K562 (cell line): Measurements from ENCODE around the gene CPE. TPM values are rescaled to one million over a fixed set of nuclear protein-coding genes. Genes with fewer than 3 reads are reported as not detected.
"Not testable (repeated sequence)": the region's sequence is repeated elsewhere in the genome, so short reads cannot be mapped to it uniquely, and the experiment has no call there.

Experiments used
- ATAC-seq: fragments of 200-7000 bp; cut with Tn5 transposase; 3 replicates; pipeline ENCODE4 v1.9.1; 2020; ENCODE audit warnings: moderate library complexity
- BruUV-seq: library from RNA; stranded (reverse); fragments of 400-500 nt; replicated peaks from 2 replicates; lab custom pipeline; 2021; lab: Mats Ljungman, UMichigan
- CTCF ChIA-PET: fragments of 300-600 bp; formaldehyde crosslinking; extraction: SDS; loops from one replicate; lab custom pipeline; 2021; ENCODE audit warnings: low intra/inter-chr PET ratio; lab: Yijun Ruan, JAX
- POLR2A ChIA-PET: fragments of 300-600, 350-650 bp; sonication (Branson Sonifier 250); formaldehyde crosslinking; extraction: SDS; loops from one replicate; lab custom pipeline; 2021; ENCODE audit warnings: antibody characterized with exemption, inconsistent platforms; lab: Yijun Ruan, JAX
- DNase-seq, 4 experiments: peaks; one replicate each; pipeline versions ENCODE4 v3.0.0 to v3.0.0-alpha.2; 2011 to 2018; ENCODE audit warnings: low spot score in 3 of 4, mixed read lengths in 3 of 4; ENCODE audit errors: extremely low read depth in 1 of 4
- FAIRE-seq: peaks from 2 replicates; lab custom pipeline; 2011; peaks lifted over from hg19 to GRCh38; lab: Jason Lieb, UNC
- H2AFZ ChIP-seq: 2 replicates; pipeline ENCODE4 v1.6.0; 2011; ENCODE audit warnings: low read depth, low read length, control low read depth, inconsistent platforms
- H3K27ac ChIP-seq: fragments of 200-600 bp; 3 replicates; pipeline ENCODE4 v1.8.0; 2011; ENCODE audit warnings: low read depth, mild to moderate bottlenecking, control low read depth, inconsistent platforms, low read length, moderate library complexity, mixed read lengths; ENCODE audit errors: extremely low read depth
- H3K27me3 ChIP-seq, 2 experiments: fragments of 300-600 bp in 1 of 2; 2 replicates in 1 of 2; 3 replicates in 1 of 2; pipeline versions ENCODE4 v1.6.0 to v1.8.0; 2011; ENCODE audit warnings: inconsistent platforms in 2 of 2, low read length in 2 of 2, mild to moderate bottlenecking in 1 of 2, mixed read lengths in 1 of 2, moderate library complexity in 1 of 2; ENCODE audit not compliant: control insufficient read depth in 2 of 2, insufficient read depth in 2 of 2
- H3K36me3 ChIP-seq: fragments of 300-600 bp; 3 replicates; pipeline ENCODE4 v1.8.0; 2011; ENCODE audit warnings: mild to moderate bottlenecking, low read length, inconsistent platforms; ENCODE audit not compliant: control insufficient read depth, insufficient read depth
- H3K4me1 ChIP-seq, 2 experiments: fragments of 200-600 bp in 1 of 2; replicated peaks in 1 of 2; 2 replicates in 1 of 2; 3 replicates in 1 of 2; pipeline versions ENCODE4 v1.5.1 to v1.8.0; 2011; ENCODE audit warnings: inconsistent platforms in 2 of 2, low read length in 2 of 2, mild to moderate bottlenecking in 1 of 2, mixed read lengths in 1 of 2, moderate library complexity in 1 of 2; ENCODE audit not compliant: control insufficient read depth in 2 of 2, insufficient read depth in 2 of 2
- H3K4me2 ChIP-seq: 2 replicates; pipeline ENCODE4 v1.6.1; 2011; ENCODE audit warnings: low read length, control low read depth, inconsistent platforms, mixed read lengths; ENCODE audit not compliant: insufficient read depth
- H3K4me3 ChIP-seq: fragments of 200-600 bp; sonication (generic), shearing (Covaris generic); 2 replicates; pipeline ENCODE4 v1.5.1; 2016; ENCODE audit warnings: control low read depth, inconsistent platforms
- H3K79me2 ChIP-seq: fragments of 200-600 bp; 3 replicates; pipeline ENCODE4 v1.8.0; 2011; ENCODE audit warnings: low read length, inconsistent platforms; ENCODE audit not compliant: control insufficient read depth, insufficient read depth
- H3K9ac ChIP-seq, 2 experiments: 2 replicates each; pipeline versions ENCODE4 v1.6.0 to v1.6.1; 2011; ENCODE audit warnings: low read depth in 2 of 2, low read length in 2 of 2, control low read depth in 1 of 2, inconsistent platforms in 1 of 2, mild to moderate bottlenecking in 1 of 2, mixed read lengths in 1 of 2; ENCODE audit not compliant: insufficient read depth in 1 of 2
- H3K9me1 ChIP-seq: one replicate; pipeline ENCODE4 v1.6.0; 2011; ENCODE audit warnings: inconsistent platforms, mild to moderate bottlenecking, low read length, moderate library complexity; ENCODE audit not compliant: control insufficient read depth, insufficient read depth
- H3K9me3 ChIP-seq: replicated peaks from 2 replicates; pipeline ENCODE4 v1.5.1; 2011; ENCODE audit warnings: low read depth, low read length, inconsistent platforms; ENCODE audit not compliant: control insufficient read depth, insufficient read depth
- H4K20me1 ChIP-seq: replicated peaks from 2 replicates; pipeline ENCODE4 v1.6.1; 2011; ENCODE audit warnings: low read length, inconsistent platforms, mixed read lengths; ENCODE audit not compliant: control insufficient read depth, insufficient read depth
- EGR1 ChIP-seq: fragments of 450-650 bp; conservative IDR thresholded peaks from 2 replicates; pipeline ENCODE4 v1.6.1; 2017; ENCODE audit warnings: mild to moderate bottlenecking
- FIP1L1 ChIP-seq: fragments of 200-400 bp; formaldehyde crosslinking; IDR thresholded peaks from 2 replicates; pipeline ENCODE4 v1.6.1; 2018; ENCODE audit warnings: mild to moderate bottlenecking, low read depth, low read length; ENCODE audit not compliant: poor library complexity, severe bottlenecking
- MEIS2 ChIP-seq: fragments of 450-650 bp; IDR thresholded peaks from 2 replicates; pipeline ENCODE4 v1.6.1; 2014; ENCODE audit warnings: mild to moderate bottlenecking; ENCODE audit not compliant: partially characterized antibody
- OTX1 ChIP-seq: fragments of 450-650 bp; formaldehyde crosslinking; IDR thresholded peaks from 2 replicates; pipeline ENCODE4 v1.4.0; 2022; ENCODE audit warnings: mild to moderate bottlenecking
- ZKSCAN3 ChIP-seq: fragments of 250-450 bp; sonication (Bioruptor Pico); IDR thresholded peaks from 2 replicates; pipeline ENCODE4 v1.4.0; 2020
- ZNF217 ChIP-seq: sonication (generic); formaldehyde crosslinking; IDR thresholded peaks from 2 replicates; pipeline ENCODE4 v1.8.0; 2022; ENCODE audit warnings: mild to moderate bottlenecking, missing genetic modification reagents
- WGBS: fragments of 100-300 bp; shearing (Covaris generic); methylation state at CpG from one replicate; pipeline ENCODE4 v1.1.6; 2016; ENCODE audit warnings: low coverage, mixed read lengths; ENCODE audit not compliant: insufficient coverage; ENCODE audit errors: missing lambda C conversion rate; 5-methylcytosine and 5-hydroxymethylcytosine counted together
- in situ Hi-C: fragments of 300-500 bp; cut with MboI; formaldehyde crosslinking; loops from 4 replicates; pipeline ENCODE4 v1.15.0; 2018; ENCODE audit warnings: inconsistent platforms, mixed read lengths
- intact Hi-C: fragments of 100-400 bp; cut with micrococcal nuclease; formaldehyde crosslinking; loops from 2 replicates; pipeline ENCODE4 v1.14.2; 2022
- polyA plus RNA-seq, 8 experiments: library from polyadenylated mRNA; depleted of rRNA in 4 of 8; stranded (reverse) in 5 of 8; unstranded in 3 of 8; fragments of >200 nt; fragmentation: Nextera tagmentation in 2 of 8; fragmentation: Illumina TruSeq in 1 of 8; extraction: Ambion mirVana in 2 of 8; extraction: Trizol in 1 of 8; gene quantifications; 2 replicates each; pipeline versions ENCODE4 v1.2.1 to v1.2.3, GENCODE V29; 2011 to 2014; ENCODE audit warnings: inconsistent platforms in 1 of 8, missing spikeins in 1 of 8
- total RNA-seq, 7 experiments: library from RNA; depleted of rRNA in 6 of 7; stranded (reverse); fragments of >200 nt in 6 of 7; fragmentation: Illumina TruSeq in 2 of 7; extraction: Trizol in 2 of 7; gene quantifications; 2 replicates each; pipeline versions ENCODE4 v1.2.1 to v1.2.3, GENCODE V29; 2011 to 2021; ENCODE audit warnings: low replicate concordance in 1 of 7
- TF ChIP-seq, protein P1 (sequence below): IDR thresholded peaks from 2 replicates; pipeline ENCODE4 v1.6.1; 2016; ENCODE audit warnings: missing genetic modification characterization, missing compliant biosample characterization
- TF ChIP-seq, protein P2 (sequence below): fragments of 450-650 bp; IDR thresholded peaks from 2 replicates; pipeline ENCODE4 v1.6.1; 2018; ENCODE audit not compliant: partially characterized antibody
- TF ChIP-seq, protein P3 (sequence below): fragments of 450-650 bp; formaldehyde crosslinking; conservative IDR thresholded peaks from 2 replicates; pipeline ENCODE4 v1.4.0; 2022; ENCODE audit warnings: mild to moderate bottlenecking, missing genetic modification characterization

The CPE gene
- total and polyA plus RNA-seq, 9 of the 15 experiments (the other 6 are each of a cell fraction or from before 2014, with no cell fraction given) = 0.04 to 0.16 (median 0.06) TPM; not detected in 4

DNA sequence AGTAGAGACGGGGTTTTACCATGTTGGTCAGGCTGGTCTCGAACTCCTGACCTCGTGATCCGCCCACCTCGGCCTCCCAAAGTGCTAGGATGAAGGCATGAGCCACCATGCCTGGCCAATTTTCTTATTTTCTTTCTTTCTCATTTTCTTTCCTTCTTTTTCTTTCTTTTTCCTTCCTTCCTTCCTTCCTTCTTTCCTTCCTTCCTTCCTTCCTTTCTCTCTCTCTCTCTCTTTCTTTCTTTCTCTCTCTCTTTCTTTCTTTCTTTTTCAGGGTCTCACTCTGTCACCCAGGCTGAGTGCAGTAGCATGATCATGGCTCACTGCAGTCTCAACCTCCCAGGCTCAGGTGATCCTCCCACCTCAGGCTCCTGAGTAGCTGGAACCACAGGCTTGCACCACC lies 74.3 kb downstream of the CPE start:
- 3% methylated on average over 5 of the region's 5 CpGs for whole genome bisulfite sequencing
- H3K4me3 ChIP-seq, H3K4me1 ChIP-seq, FAIRE-seq, H3K9ac ChIP-seq, ATAC-seq, H3K27me3 ChIP-seq, CTCF ChIA-PET, DNase-seq, in situ Hi-C loops, BruUV-seq, H3K36me3 ChIP-seq, intact Hi-C loops, H3K4me2 ChIP-seq, H3K9me1 ChIP-seq, H3K27ac ChIP-seq, H3K79me2 ChIP-seq: not testable (repeated sequence)
- TF ChIP-seq, protein P1, sequence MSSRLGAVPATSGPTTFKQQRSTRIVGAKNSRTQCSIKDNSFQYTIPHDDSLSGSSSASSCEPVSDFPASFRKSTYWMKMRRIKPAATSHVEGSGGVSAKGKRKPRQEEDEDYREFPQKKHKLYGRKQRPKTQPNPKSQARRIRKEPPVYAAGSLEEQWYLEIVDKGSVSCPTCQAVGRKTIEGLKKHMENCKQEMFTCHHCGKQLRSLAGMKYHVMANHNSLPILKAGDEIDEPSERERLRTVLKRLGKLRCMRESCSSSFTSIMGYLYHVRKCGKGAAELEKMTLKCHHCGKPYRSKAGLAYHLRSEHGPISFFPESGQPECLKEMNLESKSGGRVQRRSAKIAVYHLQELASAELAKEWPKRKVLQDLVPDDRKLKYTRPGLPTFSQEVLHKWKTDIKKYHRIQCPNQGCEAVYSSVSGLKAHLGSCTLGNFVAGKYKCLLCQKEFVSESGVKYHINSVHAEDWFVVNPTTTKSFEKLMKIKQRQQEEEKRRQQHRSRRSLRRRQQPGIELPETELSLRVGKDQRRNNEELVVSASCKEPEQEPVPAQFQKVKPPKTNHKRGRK (tag) = peak; percentile 69
- 0 out of 2 replicates have a peak, but pooled peaks have one; percentile 18 for TF ChIP-seq EGR1
- TF ChIP-seq, all 486 proteins: peak for 2; not testable (repeated sequence) for 484
- H3K9me3 ChIP-seq, H2AFZ ChIP-seq, H4K20me1 ChIP-seq, POLR2A ChIA-PET: not testable (repeated sequence)

DNA sequence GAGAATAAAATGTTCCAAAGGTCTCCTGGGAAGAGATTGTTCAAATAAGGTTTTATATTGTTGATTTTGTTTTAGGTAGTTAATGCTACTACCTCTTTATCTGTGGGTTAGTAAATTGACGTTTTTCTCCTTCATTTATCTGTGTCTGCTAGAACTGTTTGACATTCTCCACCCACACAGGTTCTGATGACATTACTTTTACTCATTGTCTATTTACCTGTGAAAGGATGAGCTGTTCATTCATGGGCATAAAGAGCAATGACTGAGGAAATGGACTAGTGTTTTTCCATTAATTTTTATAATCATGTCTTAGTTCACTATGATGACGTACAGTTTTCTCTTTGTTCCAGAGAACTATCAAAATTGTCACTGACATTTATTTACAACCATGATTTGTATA lies 75.6 kb downstream of the CPE start:
- Histone ChIP-seq H2AFZ (no peak overlapping the region), H4K20me1 (no peaks in the 10 kb centered on the region), H3K4me1 (no peaks in the 10 kb centered on the region), H3K9me1 (no peaks in the 10 kb centered on the region), H3K4me2 (no peak overlapping the region), H3K9me3 (no peaks in the 10 kb centered on the region), H3K79me2 (no peaks in the 10 kb centered on the region), H3K27me3 (no peaks in the 10 kb centered on the region), H3K4me3 (no peak overlapping the region), H3K36me3 (no peaks in the 10 kb centered on the region), H3K9ac (no peak overlapping the region), H3K27ac (no peak overlapping the region)
- ATAC-seq (no peak), DNase-seq (no peak), FAIRE-seq (no peak)
- WGBS = 2% methylated on average over 2 of the region's 2 CpGs
- ChIA-PET POLR2A (no interaction called here), CTCF (no interaction called here)
- BruUV-seq = no TSS peak
- intact Hi-C loops (no loop called here), in situ Hi-C loops (no loop called here)
- TF ChIP-seq, protein P2, sequence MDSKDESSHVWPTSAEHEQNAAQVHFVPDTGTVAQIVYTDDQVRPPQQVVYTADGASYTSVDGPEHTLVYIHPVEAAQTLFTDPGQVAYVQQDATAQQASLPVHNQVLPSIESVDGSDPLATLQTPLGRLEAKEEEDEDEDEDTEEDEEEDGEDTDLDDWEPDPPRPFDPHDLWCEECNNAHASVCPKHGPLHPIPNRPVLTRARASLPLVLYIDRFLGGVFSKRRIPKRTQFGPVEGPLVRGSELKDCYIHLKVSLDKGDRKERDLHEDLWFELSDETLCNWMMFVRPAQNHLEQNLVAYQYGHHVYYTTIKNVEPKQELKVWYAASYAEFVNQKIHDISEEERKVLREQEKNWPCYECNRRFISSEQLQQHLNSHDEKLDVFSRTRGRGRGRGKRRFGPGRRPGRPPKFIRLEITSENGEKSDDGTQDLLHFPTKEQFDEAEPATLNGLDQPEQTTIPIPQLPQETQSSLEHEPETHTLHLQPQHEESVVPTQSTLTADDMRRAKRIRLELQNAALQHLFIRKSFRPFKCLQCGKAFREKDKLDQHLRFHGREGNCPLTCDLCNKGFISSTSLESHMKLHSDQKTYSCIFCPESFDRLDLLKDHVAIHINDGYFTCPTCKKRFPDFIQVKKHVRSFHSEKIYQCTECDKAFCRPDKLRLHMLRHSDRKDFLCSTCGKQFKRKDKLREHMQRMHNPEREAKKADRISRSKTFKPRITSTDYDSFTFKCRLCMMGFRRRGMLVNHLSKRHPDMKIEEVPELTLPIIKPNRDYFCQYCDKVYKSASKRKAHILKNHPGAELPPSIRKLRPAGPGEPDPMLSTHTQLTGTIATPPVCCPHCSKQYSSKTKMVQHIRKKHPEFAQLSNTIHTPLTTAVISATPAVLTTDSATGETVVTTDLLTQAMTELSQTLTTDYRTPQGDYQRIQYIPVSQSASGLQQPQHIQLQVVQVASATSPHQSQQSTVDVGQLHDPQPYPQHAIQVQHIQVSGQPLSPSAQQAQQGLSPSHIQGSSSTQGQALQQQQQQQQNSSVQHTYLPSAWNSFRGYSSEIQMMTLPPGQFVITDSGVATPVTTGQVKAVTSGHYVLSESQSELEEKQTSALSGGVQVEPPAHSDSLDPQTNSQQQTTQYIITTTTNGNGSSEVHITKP = no peak
- TF ChIP-seq MEIS2 (peak; percentile 26), ZNF217 (CRISPR knock-in tag) (no peak), FIP1L1 (no peak), ZKSCAN3 (CRISPR knock-in tag) (no peak), OTX1 (CRISPR knock-in tag) (no peak)
- TF ChIP-seq, protein P3, sequence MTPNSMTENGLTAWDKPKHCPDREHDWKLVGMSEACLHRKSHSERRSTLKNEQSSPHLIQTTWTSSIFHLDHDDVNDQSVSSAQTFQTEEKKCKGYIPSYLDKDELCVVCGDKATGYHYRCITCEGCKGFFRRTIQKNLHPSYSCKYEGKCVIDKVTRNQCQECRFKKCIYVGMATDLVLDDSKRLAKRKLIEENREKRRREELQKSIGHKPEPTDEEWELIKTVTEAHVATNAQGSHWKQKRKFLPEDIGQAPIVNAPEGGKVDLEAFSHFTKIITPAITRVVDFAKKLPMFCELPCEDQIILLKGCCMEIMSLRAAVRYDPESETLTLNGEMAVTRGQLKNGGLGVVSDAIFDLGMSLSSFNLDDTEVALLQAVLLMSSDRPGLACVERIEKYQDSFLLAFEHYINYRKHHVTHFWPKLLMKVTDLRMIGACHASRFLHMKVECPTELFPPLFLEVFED (CRISPR knock-in tag) = no peak
